Measurements from ENCODE around the gene DAGLA.

Gene DAGLA

DNA sequence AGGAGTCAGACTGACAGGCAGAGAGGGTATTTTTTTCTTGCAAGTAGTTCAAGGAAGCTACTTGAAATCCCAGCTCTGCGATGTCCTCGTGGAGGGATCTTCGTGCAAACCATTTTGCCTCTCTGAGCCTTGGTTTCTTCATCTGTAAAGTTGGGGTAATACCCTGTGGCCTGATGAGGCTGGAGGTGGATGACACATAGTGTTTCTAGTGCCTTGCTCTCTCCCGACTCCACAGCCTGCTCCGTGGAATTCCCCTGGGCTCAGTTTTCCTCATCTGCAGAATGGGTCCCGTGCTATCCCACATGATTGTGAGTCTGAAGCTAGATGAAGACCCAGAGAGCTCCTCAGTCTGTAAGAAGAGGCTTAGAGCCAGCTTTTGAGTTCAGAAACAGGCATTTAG lies 32.7 kb downstream of the DAGLA start:
- H3K4me3 ChIP-seq (ENCODE audit: low read length) = no peak overlapping the region
- no peaks in the 10 kb centered on the region for H3K9me3 ChIP-seq (ENCODE audit: insufficient read depth, low read depth, low read length)
- H3K9ac ChIP-seq (ENCODE audit: low read depth, low read length) = no peak overlapping the region
- H3K27ac ChIP-seq (ENCODE audit: low read depth, low read length) = no peak overlapping the region
- H3K4me1 ChIP-seq (ENCODE audit: insufficient read depth, low read length) = peaks cover 23% of the 10 kb centered on the region; the same call in 1 of the 2 replicates
- H3K36me3 ChIP-seq (ENCODE audit: insufficient read depth, low read length) = no peaks in the 10 kb centered on the region
- WGBS = 93% methylated on average over 6 of the region's 6 CpGs
- no peaks in the 10 kb centered on the region for H3K27me3 ChIP-seq (ENCODE audit: insufficient read depth, low read length)

- no peak overlapping the region for H3K27ac ChIP-seq (ENCODE audit: low read depth, low read length)
- 65% methylated on average over 9 of the region's 9 CpGs for WGBS
- H3K4me3 ChIP-seq (ENCODE audit: low read length) = no peak overlapping the region
Measured at GRCh38 chr11:61713464-61713863, 33.3 kb downstream of the DAGLA start.

DNA sequence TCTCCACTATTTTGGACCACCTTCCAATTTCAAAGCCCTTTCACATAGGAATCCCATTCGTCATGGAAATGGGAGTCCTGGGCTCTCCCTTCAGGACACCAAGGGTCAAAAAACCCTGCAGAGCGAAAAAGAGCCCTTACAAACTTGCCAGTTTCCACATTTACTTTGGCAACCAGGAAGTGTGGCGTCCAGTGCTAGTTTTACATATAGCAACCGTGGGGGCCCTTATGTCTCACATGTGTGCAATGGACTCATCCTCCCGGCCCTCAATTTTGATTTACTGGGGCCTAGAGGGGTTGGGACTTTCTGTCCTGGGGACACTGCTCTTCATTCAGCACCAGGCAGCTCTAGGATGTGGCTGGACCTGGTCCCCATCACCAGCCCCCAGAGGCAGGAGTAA lies 33.7 kb downstream of the DAGLA start:
- 56% methylated on average over 5 of the region's 5 CpGs for WGBS
- Histone ChIP-seq H3K9me3 (ENCODE audit: insufficient read depth, low read depth, low read length) (no peaks in the 10 kb centered on the region), H3K27me3 (ENCODE audit: insufficient read depth, low read length) (no peaks in the 10 kb centered on the region), H3K27ac (ENCODE audit: low read depth, low read length) (no peak overlapping the region), H3K4me1 (ENCODE audit: insufficient read depth, low read length) (peaks cover 26% of the 10 kb centered on the region; the same call in 1 of the 2 replicates), H3K9ac (ENCODE audit: low read depth, low read length) (no peak overlapping the region), H3K4me3 (ENCODE audit: low read length) (no peak overlapping the region), H3K36me3 (ENCODE audit: insufficient read depth, low read length) (no peaks in the 10 kb centered on the region)

More at GRCh38 chr11:61713464-61713863, 33.3 kb downstream of the DAGLA start:
- no peaks in the 10 kb centered on the region for H3K27me3 ChIP-seq (ENCODE audit: insufficient read depth, low read length)
- H3K4me1 ChIP-seq (ENCODE audit: insufficient read depth, low read length) = peaks cover 26% of the 10 kb centered on the region; the same call in 1 of the 2 replicates
- no peaks in the 10 kb centered on the region for H3K9me3 ChIP-seq (ENCODE audit: insufficient read depth, low read depth, low read length)
- no peak overlapping the region for H3K9ac ChIP-seq (ENCODE audit: low read depth, low read length)
- H3K36me3 ChIP-seq (ENCODE audit: insufficient read depth, low read length) = no peaks in the 10 kb centered on the region

- Histone ChIP-seq H3K36me3 (ENCODE audit: insufficient read depth, low read length) (no peaks in the 10 kb centered on the region), H3K4me1 (ENCODE audit: insufficient read depth, low read length) (peaks cover 29% of the 10 kb centered on the region; the same call in 1 of the 2 replicates), H3K9me3 (ENCODE audit: insufficient read depth, low read depth, low read length) (no peaks in the 10 kb centered on the region), H3K4me3 (ENCODE audit: low read length) (no peak overlapping the region), H3K27ac (ENCODE audit: low read depth, low read length) (no peak overlapping the region), H3K9ac (ENCODE audit: low read depth, low read length) (no peak overlapping the region), H3K27me3 (ENCODE audit: insufficient read depth, low read length) (no peaks in the 10 kb centered on the region)
- 68% methylated on average over 6 of the region's 6 CpGs for WGBS
Measured at GRCh38 chr11:61714316-61714715, 34.1 kb downstream of the DAGLA start.

- Histone ChIP-seq H3K27me3 (ENCODE audit: insufficient read depth, low read length) (no peaks in the 10 kb centered on the region), H3K4me3 (ENCODE audit: low read length) (no peak overlapping the region), H3K27ac (ENCODE audit: low read depth, low read length) (no peak overlapping the region), H3K9ac (ENCODE audit: low read depth, low read length) (no peak overlapping the region), H3K9me3 (ENCODE audit: insufficient read depth, low read depth, low read length) (no peaks in the 10 kb centered on the region), H3K4me1 (ENCODE audit: insufficient read depth, low read length) (peaks cover 33% of the 10 kb centered on the region; the same call in 1 of the 2 replicates), H3K36me3 (ENCODE audit: insufficient read depth, low read length) (no peaks in the 10 kb centered on the region)
- WGBS = 93% methylated on average over 5 of the region's 5 CpGs
Measured at GRCh38 chr11:61714916-61715315, 34.7 kb downstream of the DAGLA start.

DNA sequence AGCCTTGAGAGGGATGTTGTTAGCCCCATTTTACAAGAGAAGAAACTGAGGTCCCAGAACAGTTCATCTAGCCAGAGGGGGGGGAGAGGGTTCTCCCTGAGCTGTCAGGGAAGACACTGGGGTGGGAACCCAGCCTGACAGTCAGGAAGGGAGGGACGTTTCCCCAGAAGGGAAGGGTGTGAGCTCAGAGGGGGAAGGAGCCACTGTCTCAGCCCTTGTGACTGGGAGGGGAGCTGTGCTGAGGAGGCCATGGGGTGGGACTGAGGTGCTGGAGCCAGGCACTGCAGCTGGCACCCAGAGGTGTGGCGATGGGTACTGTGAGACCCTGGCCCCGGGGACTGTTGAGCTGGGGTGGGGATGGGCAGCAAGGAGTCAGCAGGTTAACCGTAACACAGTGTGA lies 35.7 kb downstream of the DAGLA start:
- H3K4me1 ChIP-seq (ENCODE audit: insufficient read depth, low read length) = peaks cover 26% of the 10 kb centered on the region; the same call in 1 of the 2 replicates
- 74% methylated on average over 4 of the region's 4 CpGs for whole genome bisulfite sequencing
- H3K9me3 ChIP-seq (ENCODE audit: insufficient read depth, low read depth, low read length) = no peaks in the 10 kb centered on the region
- no peaks in the 10 kb centered on the region for H3K36me3 ChIP-seq (ENCODE audit: insufficient read depth, low read length)
- H3K27me3 ChIP-seq (ENCODE audit: insufficient read depth, low read length) = no peaks in the 10 kb centered on the region
- H3K4me3 ChIP-seq (ENCODE audit: low read length) = no peak overlapping the region
- no peak overlapping the region for H3K9ac ChIP-seq (ENCODE audit: low read depth, low read length)
- no peak overlapping the region for H3K27ac ChIP-seq (ENCODE audit: low read depth, low read length)

- 54% methylated on average over 13 of the region's 13 CpGs for WGBS
- no peak overlapping the region; the same call in 1 of the 2 replicates for H3K27ac ChIP-seq (ENCODE audit: low read depth, low read length)
- H3K36me3 ChIP-seq (ENCODE audit: insufficient read depth, low read length) = no peaks in the 10 kb centered on the region
- H3K27me3 ChIP-seq (ENCODE audit: insufficient read depth, low read length) = no peaks in the 10 kb centered on the region
- 0 out of 2 replicates have a peak overlapping the region, but pooled peaks have one; percentile 12 for H3K9ac ChIP-seq (ENCODE audit: low read depth, low read length)
- H3K4me3 ChIP-seq (ENCODE audit: low read length) = no peak overlapping the region
- peaks cover 26% of the 10 kb centered on the region; the same call in 1 of the 2 replicates for H3K4me1 ChIP-seq (ENCODE audit: insufficient read depth, low read length)
- no peaks in the 10 kb centered on the region for H3K9me3 ChIP-seq (ENCODE audit: insufficient read depth, low read depth, low read length)
Measured at GRCh38 chr11:61716478-61717285, 36.5 kb downstream of the DAGLA start.

GRCh38 chr11:61717286-61718033 lies 37.3 kb downstream of the DAGLA start:
- WGBS = 74% methylated on average over 19 of the region's 19 CpGs
- Histone ChIP-seq H3K9ac (ENCODE audit: low read depth, low read length) (no peak overlapping the region), H3K4me1 (ENCODE audit: insufficient read depth, low read length) (peaks cover 26% of the 10 kb centered on the region; the same call in 1 of the 2 replicates), H3K9me3 (ENCODE audit: insufficient read depth, low read depth, low read length) (no peaks in the 10 kb centered on the region), H3K4me3 (ENCODE audit: low read length) (no peak overlapping the region), H3K27me3 (ENCODE audit: insufficient read depth, low read length) (no peaks in the 10 kb centered on the region), H3K36me3 (ENCODE audit: insufficient read depth, low read length) (no peaks in the 10 kb centered on the region), H3K27ac (ENCODE audit: low read depth, low read length) (peak overlapping the region; percentile 69; the same call in 1 of the 2 replicates)

- Histone ChIP-seq H3K36me3 (ENCODE audit: insufficient read depth, low read length) (0 out of 2 replicates have a peak, but pooled peaks cover 1% of the 10 kb centered on the region), H3K4me1 (ENCODE audit: insufficient read depth, low read length) (peaks cover 26% of the 10 kb centered on the region; the same call in 1 of the 2 replicates), H3K4me3 (ENCODE audit: low read length) (peak overlapping the region; percentile 31), H3K9me3 (ENCODE audit: insufficient read depth, low read depth, low read length) (no peaks in the 10 kb centered on the region), H3K27ac (ENCODE audit: low read depth, low read length) (peak overlapping the region; percentile 69; the same call in 1 of the 2 replicates), H3K9ac (ENCODE audit: low read depth, low read length) (no peak overlapping the region), H3K27me3 (ENCODE audit: insufficient read depth, low read length) (no peaks in the 10 kb centered on the region)
- 11% methylated on average over 9 of the region's 9 CpGs for WGBS
Measured at GRCh38 chr11:61718046-61718531, 37.9 kb downstream of the DAGLA start.

DNA sequence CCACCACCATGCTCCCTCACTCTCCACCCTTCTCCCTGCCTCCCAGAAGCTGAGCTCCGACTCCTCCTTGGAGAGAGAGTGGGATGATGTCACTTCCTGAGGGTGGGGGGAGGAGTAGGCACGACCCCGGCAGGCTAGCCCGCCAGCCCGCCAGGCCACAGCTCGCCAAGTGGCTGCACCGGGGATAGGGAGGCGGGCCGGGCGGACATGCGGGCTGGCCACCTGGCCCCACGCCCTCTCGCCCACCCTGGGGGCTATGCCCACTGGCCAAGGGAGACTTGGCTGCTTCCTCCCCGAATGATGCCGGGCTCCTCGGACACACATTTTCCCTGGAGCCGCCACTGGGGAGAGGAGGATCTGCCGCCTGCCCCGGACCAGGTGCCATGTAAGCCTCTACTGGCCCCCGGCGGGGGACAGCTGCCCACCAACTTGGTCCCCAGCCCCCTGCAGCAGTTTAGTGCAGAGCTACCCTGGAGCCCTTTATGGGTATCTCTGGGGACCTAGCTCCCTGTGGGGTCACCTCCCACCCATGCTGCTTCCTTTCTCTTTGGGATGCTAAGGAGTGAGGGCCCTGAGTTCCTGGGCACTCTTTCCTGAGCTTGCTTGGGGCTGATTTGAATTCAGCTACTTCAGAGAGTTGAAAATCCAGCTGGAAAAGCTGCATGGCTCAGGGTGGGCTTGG lies 38.6 kb downstream of the DAGLA start:
- H3K4me3 ChIP-seq (ENCODE audit: low read length) = peak overlapping the region; percentile 44
- H3K27me3 ChIP-seq (ENCODE audit: insufficient read depth, low read length) = no peaks in the 10 kb centered on the region
- H3K9me3 ChIP-seq (ENCODE audit: insufficient read depth, low read depth, low read length) = no peaks in the 10 kb centered on the region
- peaks cover 6% of the 10 kb centered on the region for H3K36me3 ChIP-seq (ENCODE audit: insufficient read depth, low read length)
- H3K27ac ChIP-seq (ENCODE audit: low read depth, low read length) = peak overlapping the region; percentile 28
- WGBS = 6% methylated on average over 21 of the region's 21 CpGs
- H3K4me1 ChIP-seq (ENCODE audit: insufficient read depth, low read length) = peaks cover 26% of the 10 kb centered on the region; the same call in 1 of the 2 replicates
- H3K9ac ChIP-seq (ENCODE audit: low read depth, low read length) = peak overlapping the region; percentile 38
